ENCODE data around the gene PCBD2.
"Not testable (repeated sequence)": the region's sequence is repeated elsewhere in the genome, so short reads cannot be mapped to it uniquely, and the experiment has no call there.

PCBD2 gene

GRCh38 chr5:134910752-134911151, 5.8 kb downstream of the PCBD2 start:
- DNase-seq, result not testable (repeated sequence)

- DNase-seq, result no peak
Observed at GRCh38 chr5:134911285-134912206, 6.6 kb downstream of the PCBD2 start.

- no peak for DNase-seq
Observed at GRCh38 chr5:134913254-134913653, 8.3 kb downstream of the PCBD2 start.

- no peak for DNase-seq
Observed at GRCh38 chr5:134913795-134914194, 8.9 kb downstream of the PCBD2 start.

- no peak for DNase-seq
Observed at GRCh38 chr5:134917070-134917815, 12.3 kb downstream of the PCBD2 start.

- DNase-seq, result no peak
Observed at GRCh38 chr5:134918861-134919260, 13.9 kb downstream of the PCBD2 start.

GRCh38 chr5:134920848-134921575, 16.1 kb downstream of the PCBD2 start:
- no peak for DNase-seq

- no peak for DNase-seq
Observed at GRCh38 chr5:134932508-134932907, 27.6 kb downstream of the PCBD2 start.

GRCh38 chr5:134934202-134934601, 29.3 kb downstream of the PCBD2 start:
- no peak for DNase-seq

GRCh38 chr5:134935711-134936602, 31.0 kb downstream of the PCBD2 start:
- DNase-seq, result no peak

GRCh38 chr5:134937526-134937925, 32.6 kb downstream of the PCBD2 start:
- no peak for DNase-seq

- no peak for DNase-seq
Observed at GRCh38 chr5:134938030-134938429, 33.1 kb downstream of the PCBD2 start.

- DNase-seq, result no peak
Observed at GRCh38 chr5:134939500-134939899, 34.6 kb downstream of the PCBD2 start.

GRCh38 chr5:134943547-134943946, 38.6 kb downstream of the PCBD2 start:
- DNase-seq, result no peak

GRCh38 chr5:134944630-134945029, 39.7 kb downstream of the PCBD2 start:
- no peak for DNase-seq

- DNase-seq, result no peak
Observed at GRCh38 chr5:134945041-134945440, 40.1 kb downstream of the PCBD2 start.

GRCh38 chr5:134948911-134949310, 44.0 kb downstream of the PCBD2 start:
- DNase-seq, result no peak

GRCh38 chr5:134949316-134949715, 44.4 kb downstream of the PCBD2 start:
- DNase-seq, result no peak

GRCh38 chr5:134957920-134958608, 53.1 kb downstream of the PCBD2 start:
- DNase-seq, result no peak

GRCh38 chr5:134958755-134959154, 53.8 kb downstream of the PCBD2 start:
- DNase-seq, result no peak

- DNase-seq, result no peak
Observed at GRCh38 chr5:134963098-134963497, 58.2 kb downstream of the PCBD2 start.

All from stimulated activated CD4-positive, alpha-beta T cell treated with anti-CD3 and anti-CD28 coated beads, Interleukin-2, amount 100 ng/mL, for 24 hours (primary cell).